GM21360 (cell line): ENCODE results near the gene AK3.
"Not testable (repeated sequence)": the region's sequence is repeated elsewhere in the genome, so short reads cannot be mapped to it uniquely, and the experiment has no call there.

Source experiments
- ATAC-seq: cut with Tn5 transposase; IDR thresholded peaks from one replicate; pipeline ENCODE4 v1.9.1; 2021; ENCODE audit warnings: mild to moderate bottlenecking, moderate library complexity; ENCODE audit not compliant: unreplicated experiment

The AK3 gene

DNA sequence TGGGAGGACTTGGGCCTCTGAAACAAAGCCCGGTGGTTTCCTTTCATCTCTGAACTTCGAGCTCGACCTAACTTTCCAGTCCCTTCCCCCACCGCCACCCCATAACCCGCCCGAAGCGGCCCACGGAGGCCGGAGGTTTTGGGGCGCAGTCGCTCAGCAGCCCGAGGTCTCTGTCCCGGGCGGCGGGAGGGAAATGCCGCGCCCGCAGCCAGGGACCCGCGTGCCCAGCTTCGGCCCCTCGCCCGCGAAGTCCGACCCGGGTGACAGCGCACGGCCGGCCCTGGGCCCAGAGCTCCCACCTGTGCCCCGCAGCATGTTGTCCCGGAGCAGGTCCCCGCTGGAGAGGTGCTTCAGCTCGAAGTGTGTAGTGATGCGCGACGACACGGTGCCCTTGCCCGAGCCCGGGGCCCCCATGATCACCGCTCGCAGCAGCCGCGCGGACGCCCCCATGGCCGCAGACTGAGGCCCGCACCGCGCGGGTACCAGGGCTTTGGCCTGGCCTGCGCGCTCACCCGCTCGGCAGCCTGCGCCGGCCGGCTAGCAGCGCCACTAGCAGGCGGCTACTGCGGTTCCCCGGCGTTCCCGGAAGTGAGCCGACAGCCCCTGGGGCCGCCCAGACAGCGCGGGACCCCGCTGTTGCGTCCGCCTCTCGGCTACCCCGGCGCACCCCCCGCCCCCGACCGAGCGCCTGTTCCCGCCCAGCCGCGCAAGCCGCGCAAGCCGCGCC, at the start of gene AK3:
Gene AK3 (minus strand): TSS at position 565 of the 727 bp plus-strand sequence. CDS start 115 bp downstream, at position 450.
- peak; percentile 87 for ATAC-seq

DNA sequence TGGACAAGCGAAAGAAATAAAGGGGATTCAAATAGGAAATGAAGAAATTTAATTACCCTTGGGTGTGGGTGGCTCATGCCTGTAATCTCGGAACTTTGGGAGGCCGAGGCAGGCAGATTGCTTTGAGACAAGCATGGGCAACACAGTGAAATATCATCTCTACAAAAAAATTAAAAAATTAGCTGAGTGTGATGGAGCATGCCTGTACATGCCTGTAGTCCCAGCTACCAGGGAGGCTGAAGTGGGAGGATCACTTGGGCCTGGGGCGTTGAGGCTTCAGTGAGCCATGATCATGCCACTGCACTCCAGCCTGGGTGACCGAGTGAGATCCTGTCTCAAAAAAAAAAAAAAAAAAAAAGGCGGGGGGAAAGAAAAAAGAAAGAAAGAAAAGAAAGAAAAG, 47.7 kb upstream of the AK3 start:
- no peak for ATAC-seq

DNA sequence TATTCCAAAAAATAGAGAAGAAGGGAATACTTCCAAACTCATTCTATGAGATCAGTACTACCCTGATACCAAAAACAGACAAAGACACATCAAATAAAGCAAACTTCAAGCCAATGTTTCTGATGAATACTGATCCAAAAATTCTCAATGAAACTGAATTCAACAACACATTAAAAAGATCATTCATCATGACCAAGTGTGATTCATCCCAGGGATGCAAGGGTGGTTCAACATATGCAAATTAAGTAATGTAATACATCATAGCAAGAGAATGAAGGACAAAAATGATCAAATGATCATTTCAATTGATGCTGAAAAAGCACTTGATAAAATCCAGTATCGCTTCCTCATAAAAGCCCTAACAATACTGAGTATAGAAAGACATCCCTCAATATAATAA, 46.9 kb upstream of the AK3 start:
- no peak for ATAC-seq

DNA sequence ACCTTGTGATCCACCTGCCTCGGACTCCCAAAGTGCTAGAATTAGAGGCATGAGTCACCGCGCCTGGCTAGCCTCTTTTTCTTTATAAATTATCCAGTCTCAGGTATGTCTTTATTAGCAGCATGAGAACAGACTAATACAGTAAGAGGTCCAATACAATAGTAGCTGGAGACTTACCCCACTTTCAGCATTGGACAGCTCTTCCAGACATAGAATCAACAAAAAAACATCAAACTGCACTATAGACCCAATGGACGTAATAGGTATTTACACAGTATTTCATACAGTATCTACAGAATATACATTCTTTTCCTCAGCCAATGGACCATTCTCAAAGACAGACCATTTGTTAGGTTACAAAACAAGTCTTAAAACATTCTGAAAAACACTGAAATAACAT, 45.6 kb upstream of the AK3 start:
- ATAC-seq = no peak

DNA sequence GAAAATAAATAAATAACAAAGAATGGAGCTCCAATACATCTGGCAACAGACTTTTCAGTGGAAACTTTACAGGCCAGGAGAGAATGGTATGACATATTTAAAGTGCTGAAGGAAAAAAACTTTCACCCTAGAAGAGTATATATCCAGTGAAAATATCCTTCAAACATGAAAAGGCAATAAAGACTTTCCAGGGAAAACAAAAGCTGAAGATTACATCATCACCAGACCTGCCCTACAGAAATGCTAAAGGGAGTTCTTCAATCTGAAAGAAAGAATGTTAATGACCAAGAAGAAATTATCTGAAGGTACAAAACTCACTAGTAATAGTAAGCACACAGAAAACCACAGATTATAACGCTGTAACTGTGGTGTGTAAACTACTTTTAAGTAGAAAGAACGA, 43.4 kb upstream of the AK3 start:
- ATAC-seq = no peak

DNA sequence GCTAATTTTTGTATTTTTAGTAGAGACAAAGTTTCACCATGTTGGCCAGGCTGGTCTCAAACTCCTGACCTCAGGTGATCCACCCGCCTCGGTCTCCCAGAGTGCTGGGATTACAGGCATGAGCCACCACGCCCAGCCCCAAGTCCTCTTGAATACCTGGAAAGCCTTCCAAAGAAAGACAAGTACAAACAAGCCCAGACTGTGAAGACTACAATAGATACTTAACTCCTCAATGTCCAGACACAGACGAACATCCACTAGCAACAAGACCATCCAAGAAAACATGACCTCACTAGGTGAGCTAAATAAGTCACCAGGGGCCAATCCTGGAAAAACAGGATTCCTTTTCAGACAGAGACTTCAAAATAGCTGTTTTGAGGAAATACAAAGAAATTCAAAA, 42.2 kb upstream of the AK3 start:
- ATAC-seq = not testable (repeated sequence)

DNA sequence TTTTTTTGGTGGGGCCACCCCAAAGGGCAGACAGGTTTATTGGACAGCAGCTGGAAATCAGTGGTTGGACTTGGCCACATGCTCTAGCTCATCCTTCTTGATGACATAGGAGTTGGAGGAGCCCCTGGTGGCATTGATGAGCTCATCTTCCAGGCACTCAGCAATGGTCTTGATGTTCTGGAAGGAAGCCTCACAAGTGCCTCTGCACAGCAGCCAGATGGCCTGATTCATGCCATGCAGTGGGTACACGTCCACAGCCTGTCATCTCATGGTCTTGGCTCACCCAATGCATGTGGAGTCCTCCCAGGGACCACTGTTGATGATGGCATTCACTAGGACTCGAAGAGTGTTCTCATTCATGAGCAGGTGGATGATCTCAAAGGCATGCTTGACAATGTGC, 40.4 kb upstream of the AK3 start:
- no peak for ATAC-seq

DNA sequence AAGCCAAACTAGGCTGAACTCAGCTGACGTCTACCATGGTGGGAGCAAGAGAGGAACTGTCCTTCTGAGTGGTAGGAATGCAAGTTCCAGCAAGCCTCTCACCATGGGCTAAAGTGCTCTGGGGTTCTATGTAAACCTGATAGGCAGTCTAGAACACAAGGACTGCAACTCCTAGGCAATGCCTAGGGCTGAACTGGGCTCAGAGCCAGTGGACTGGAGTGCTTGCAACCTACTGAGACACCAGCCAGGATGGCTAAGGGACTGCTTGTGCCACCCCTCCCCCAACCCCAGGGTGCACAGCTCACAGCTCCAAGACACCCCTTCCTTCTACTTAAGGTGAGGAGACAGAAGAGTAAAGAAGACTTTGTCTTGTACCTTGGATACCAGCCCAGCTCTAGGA, 39.6 kb upstream of the AK3 start:
- ATAC-seq = no peak

DNA sequence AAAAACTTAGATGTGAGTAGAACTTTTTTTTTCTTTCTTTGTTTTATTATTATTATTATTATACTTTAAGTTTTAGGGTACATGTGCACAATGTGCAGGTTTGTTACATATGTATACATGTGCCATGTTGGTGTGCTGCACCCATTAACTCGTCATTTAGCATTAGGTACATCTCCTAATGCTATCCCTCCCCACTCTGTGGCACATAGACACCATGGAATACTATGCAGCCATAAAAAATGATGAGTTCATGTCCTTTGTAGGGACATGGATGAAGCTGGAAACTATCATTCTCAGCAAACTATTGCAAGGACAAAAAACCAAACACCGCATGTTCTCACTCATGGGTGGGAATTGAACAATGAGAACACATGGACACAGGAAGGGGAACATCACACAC, 34.0 kb upstream of the AK3 start:
- not testable (repeated sequence) for ATAC-seq

DNA sequence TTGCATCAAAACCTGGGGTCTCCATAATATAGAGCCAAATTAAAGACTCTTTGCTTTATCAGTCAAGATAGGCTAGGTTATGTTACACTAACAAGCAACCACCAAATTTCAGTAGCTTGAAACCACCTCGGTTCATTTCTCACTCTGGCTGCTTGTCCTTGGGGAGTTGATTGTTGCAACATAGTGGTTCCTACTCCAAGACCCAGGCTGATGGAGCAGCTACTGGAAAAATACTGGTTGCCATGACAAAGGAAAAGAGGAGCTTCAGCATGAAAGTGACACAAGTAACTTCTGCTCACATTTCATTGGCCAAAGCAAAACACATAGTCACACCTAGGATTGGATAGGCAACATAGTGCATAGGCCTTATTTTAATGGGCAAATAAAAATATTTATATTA, 33.2 kb upstream of the AK3 start:
- ATAC-seq = no peak

DNA sequence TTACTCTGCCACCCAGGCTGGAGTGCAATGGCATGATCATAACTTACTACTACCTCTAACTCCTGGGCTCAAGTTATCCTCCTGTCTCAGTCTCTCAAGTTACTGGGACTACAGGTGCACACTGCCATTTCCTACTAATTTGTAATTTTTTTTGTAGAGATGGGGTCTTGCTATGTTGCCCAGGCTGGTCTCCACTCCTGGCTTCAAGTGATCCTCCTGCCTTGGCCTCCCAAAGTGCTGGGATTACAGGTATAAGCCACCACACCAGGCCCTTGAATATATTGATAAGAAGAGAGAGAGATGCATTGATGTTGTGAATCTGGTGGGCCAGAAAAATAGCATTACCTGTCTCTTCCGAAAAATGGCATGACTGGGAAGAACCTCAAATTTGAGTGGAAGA, 30.8 kb upstream of the AK3 start:
- no peak for ATAC-seq

DNA sequence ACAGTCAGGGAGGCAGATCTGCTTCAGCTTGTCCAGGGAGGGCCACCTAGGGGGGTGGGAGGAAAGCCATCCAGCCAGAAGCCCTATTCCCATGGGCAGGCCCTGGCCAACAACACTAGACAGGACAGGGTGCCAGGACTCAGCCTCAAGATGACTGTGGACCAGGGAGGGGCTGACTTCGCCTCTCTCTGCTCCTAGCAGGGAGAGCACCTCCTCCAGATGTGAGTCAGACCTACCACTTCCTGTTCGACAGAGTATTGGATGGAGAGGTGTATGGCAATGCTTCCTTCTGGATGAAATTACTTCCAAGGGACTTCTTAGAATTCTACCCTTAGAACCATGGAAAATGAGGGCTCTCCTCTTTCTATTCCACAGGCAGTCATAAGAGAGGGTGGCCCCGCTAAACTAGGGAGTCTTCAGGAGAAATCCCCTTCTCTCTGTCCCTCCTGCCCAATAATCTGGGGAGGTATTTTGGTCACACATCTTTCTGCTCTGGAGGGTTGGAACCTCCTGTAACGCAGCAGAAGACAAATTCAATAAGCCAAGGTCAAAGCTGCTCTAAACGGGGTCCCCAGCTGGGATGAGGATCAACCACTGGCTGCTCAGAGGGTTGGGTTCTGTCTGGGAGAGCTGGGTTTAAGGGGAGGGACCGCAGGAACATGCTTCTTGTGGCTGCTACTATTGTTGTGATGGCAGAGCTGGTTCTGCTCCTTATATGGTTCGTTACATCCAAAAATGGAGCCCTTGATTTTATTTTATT, 28.5 kb upstream of the AK3 start:
- ATAC-seq = no peak

DNA sequence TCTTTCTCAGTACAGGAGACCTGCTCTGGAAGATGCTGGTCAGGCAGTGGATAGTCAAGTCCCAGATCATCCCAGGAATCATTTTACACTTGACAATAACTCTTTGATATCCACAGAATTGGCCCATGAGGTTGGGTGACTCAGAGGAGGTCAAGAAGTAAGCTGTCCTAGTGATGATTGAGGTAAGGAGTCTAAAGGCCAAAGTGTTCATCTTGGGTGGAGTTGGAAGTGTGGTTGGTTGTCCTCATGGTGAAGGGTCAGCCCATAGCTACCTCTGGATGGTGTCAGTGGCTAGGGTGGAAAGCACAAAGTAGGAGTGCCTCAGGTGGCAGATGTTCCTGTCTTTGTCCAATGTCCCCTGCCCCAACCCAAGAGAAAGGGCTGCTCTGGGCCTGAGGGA, 27.7 kb upstream of the AK3 start:
- ATAC-seq = no peak

DNA sequence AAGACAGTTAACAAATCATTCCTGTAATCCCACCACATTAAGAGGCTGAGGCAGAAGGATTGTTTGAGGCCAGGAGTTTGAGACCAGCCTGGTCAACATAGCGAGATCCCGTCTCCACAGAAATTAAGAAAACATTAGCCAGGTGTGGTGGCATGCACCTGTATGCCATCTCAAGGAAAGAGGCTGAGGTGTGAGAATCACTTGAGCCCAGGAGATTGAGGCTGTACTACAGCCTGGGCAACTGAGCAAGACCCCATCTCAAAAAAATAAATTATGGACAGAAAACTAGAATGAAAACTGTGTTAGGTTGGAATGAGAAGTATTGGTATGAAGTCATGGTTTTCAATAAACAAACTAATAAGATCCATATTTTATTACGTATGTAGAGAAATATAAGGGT, 23.0 kb upstream of the AK3 start:
- ATAC-seq = no peak

DNA sequence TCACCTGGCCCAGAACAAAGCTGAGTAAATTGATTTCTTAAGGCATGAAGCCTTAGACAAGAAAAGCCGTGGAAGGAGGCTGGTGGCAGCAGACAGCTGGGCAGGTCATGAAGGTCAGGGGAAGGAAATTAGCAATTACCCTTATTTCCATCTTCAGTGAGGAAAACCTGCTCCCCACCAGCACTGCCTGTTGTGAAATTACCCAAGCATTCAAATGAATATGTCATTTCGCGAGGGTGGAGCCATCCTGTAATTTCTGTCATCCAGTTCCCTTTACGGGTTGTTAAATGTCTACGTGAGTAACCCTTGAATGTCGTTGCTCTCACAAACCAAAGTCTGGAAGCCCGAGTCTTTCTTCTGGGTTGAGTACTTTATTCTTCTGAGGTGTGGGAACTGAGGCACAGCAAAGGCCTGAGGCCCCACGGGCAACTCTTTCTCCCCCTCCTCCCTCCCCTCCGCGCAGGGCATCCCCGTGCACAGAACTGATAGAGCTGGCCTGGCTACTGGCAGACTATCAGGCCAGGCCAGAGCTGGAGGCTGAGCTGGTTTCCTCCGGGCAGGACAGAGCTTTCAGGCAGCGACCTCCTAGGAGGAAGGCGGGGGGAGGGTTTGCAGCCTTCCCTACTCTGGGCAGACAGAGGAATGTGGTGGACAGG, 22.0 kb upstream of the AK3 start:
- ATAC-seq = no peak

DNA sequence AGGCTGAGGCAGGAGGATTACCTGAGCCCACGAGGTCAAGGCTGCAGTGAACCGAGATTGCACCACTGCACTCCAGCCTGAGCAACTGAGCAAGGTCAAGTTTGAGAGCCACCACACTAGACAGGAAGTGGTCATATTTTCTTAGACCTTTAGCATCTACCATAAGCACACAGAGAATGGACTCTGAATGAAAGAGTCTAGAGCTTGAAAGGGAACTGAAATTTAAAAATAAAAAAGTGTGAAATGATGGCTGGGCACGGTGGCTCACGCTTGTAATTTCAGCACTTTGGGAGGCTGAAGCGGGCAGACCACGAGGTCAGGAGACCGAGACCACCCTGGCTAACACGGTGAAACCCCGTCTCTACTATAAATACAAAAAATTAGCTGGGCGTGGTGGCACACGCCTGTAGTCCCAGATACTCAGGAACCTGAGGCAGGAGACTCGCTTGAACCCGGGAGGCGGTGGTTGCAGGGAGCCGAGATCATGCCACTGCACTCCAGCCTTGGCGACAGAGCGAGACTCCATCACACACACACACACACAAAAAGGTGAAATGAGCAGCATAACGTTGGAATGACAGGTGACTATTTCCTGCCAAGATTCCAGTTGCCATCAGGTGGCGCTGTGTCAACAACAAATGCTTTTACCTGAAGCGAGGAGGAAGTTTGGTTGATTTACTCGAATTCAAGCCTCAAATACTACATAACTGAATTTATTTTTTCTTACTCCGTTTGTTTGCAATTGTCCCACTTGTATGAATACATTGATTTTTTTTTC, 21.3 kb upstream of the AK3 start:
- ATAC-seq = peak; percentile 54

DNA sequence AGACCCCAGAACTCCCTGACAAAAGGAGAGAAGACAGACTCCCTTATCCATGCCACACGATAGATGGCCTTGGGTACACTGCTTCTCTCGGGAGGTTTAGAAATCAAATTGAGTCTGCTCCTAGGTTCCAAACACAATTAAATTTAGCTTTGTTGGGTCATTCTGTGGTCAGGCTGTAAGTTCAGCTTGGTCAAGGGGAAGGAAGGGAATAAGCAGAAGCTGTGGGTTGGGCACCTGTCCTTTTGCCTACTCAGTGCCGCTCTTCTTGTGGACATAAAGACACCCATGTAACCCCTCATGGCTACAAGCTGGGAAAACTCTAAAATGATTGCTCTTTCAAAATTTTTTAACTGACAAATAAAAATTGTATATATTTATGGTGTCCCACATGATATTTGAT, 19.1 kb upstream of the AK3 start:
- no peak for ATAC-seq

DNA sequence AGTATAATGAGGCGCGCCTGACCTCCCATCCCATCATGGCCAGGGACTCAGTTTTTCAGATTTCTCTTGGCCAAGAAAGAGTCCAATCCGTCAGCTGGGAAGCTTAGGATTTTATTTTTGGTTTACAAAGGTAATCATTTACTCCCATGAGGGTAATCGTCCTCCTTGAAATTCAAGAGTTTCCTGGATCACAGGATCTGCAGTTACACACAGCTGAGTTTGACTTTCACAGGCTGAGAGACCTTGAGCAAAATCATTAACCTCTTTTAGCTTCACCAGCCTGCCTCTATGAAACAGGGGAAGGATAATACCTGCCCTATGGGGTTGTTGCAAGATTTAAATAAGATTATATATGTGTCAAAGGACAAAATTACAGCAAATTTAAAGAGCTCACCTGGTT, 15.4 kb upstream of the AK3 start:
- no peak for ATAC-seq

DNA sequence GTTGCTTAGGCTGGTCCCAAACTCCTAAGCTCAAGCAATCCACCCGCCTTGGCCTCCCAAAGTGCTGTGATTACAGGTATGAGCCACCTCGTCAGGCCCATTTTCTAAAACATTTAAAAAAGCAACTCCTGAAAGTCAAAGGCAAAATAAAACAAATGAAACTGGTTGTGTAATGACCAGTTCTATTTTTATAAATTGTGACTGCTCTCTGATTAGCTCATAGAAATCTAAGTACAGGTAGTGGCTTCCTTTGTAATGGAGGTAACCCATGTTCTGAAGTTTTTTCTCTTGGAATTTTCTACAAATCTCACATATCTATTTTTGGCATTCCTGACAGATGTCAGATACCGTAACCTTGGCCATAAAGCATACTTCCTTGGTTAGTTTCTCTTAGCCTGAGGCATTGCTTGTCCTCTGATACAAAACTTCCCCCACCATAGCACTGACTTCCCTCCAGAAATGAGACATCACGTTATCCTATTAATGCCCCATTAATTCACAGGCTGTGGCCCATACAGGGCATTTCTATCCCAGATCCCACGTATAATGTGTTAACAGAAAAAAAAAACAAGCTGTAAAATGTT, 14.1 kb upstream of the AK3 start:
- ATAC-seq = peak; percentile 50

DNA sequence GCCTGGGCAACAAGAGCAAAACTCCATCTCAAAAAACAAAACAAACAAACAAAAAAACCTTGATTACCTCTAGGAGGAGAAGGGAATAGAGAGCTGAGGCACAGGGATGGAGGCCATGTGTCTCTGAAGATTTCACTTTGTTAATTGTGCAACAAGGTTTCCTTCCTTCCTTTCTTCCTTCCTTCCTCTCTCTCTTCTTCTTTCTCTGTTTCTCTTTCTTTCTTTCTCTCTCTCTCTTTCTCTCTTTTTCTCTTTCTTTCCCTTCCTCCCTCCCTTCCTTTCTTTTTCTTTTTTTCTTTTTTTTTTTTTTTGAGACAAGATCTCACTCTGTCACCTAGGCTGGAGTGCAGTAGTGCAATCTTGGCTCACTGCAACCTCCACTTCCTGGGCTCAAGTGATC, 13.5 kb upstream of the AK3 start:
- ATAC-seq = not testable (repeated sequence)
